Panc1 (cell line): Measurements from ENCODE around the gene ESRRA.

Experiments used
- CTCF ChIP-seq: fragments of 450-650 bp; IDR thresholded peaks from 2 replicates; pipeline ENCODE4 v1.5.1; 2017; ENCODE audit warnings: mild to moderate bottlenecking
- POLR2AphosphoS5 ChIP-seq: IDR thresholded peaks from 2 replicates; pipeline ENCODE4 v1.6.1; 2012; ENCODE audit warnings: mild to moderate bottlenecking, low read depth, low read length, moderate library complexity

DNA sequence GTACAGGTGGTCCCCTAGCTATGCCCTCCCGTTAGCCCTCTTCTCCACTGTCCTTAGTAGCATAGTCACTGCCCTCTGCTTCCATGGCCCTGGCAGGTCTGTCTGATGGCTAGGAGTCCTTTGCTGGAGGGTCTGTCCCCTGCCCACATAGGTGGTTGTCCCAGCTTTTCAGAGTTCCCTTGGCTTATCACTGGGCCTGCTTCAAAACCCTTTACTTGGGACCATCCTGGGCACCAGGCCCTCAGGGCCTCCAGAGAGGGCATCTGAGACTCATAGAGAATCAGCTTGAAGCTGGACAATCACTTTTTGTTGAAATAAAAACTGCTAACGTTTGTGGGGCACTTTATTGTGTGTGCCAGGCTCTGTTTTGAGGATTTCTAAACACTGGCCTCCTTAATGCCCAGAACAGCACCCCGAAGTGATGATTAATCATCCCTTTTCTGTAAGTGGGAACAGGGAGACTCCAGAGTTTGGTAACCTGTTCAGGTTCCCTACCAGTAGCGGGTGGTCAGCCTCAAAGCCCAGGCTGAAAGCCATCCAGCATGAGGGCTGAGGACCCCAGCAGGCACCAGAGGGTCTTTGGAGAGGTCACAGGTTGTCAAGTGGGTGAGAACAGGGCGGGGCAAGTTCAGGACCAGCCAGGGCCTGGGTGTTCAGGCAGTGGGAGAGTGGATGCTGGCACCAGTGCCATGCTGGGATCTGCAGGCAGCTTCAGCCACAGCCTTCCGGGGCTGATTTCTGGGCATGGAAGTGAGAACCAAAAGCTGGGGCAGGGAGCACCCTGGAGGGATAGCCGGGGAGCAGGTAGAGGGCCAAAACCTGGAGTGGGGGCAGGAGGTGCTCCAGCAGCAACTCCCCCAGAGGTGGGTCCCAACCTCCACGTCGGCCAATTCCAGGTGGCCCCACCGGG is 14.7 kb upstream of the ESRRA start:
- TF ChIP-seq POLR2AphosphoS5, result 0 out of 2 replicates have a peak, but pooled peaks have one; percentile 29
- no peak for TF ChIP-seq CTCF
